Measurements from ENCODE around the gene GNAQ. TPM values are rescaled to one million over a fixed set of nuclear protein-coding genes. Genes with fewer than 3 reads are reported as not detected.

GNAQ gene
- total RNA-seq, 2 experiments from 2014 or later: 17.8 to 18.1 TPM

- POLR2A ChIA-PET: no interaction called here
- no peak for TF ChIP-seq CTCF (IDR thresholded peaks at IDR 0.05)
These were observed 18.8 kb upstream of the GNAQ start for GRCh38 chr9:78050421-78050820.

GRCh38 chr9:78049484-78049883 is 17.9 kb upstream of the GNAQ start:
- ATAC-seq (no peak), DNase-seq (no peak)
- Mint-ChIP-seq H3K27me3 (no peaks in the 10 kb centered on the region), H3K4me3 (no peak overlapping the region), H3K36me3 (ENCODE audit: low read depth) (no peaks in the 10 kb centered on the region), H3K27ac (no peak overlapping the region), H3K9me3 (peaks cover 2% of the 10 kb centered on the region), H3K4me1 (ENCODE audit: low read depth) (peaks cover 14% of the 10 kb centered on the region)
- CTCF ChIA-PET: no interaction called here
- TF ChIP-seq CTCF (IDR thresholded peaks at IDR 0.05): no peak
- POLR2A ChIA-PET: no interaction called here
- intact Hi-C loops (cut with micrococcal nuclease): no loop called here

More at GRCh38 chr9:78050421-78050820, 18.8 kb upstream of the GNAQ start:
- peaks cover 14% of the 10 kb centered on the region for H3K4me1 Mint-ChIP-seq (ENCODE audit: low read depth)
- H3K36me3 Mint-ChIP-seq (ENCODE audit: low read depth): peaks cover 1% of the 10 kb centered on the region
- intact Hi-C loops (cut with micrococcal nuclease): no loop called here
- H3K9me3 Mint-ChIP-seq: peaks cover 4% of the 10 kb centered on the region
- CTCF ChIA-PET: no interaction called here
- no peak overlapping the region for H3K27ac Mint-ChIP-seq
- no peak overlapping the region for H3K4me3 Mint-ChIP-seq
- ATAC-seq (no peak), DNase-seq (no peak)
- H3K27me3 Mint-ChIP-seq: no peaks in the 10 kb centered on the region

- DNase-seq (no peak), ATAC-seq (no peak)
These were observed 15.5 kb upstream of the GNAQ start for GRCh38 chr9:78047106-78047505.

GRCh38 chr9:78046112-78046511 is 14.5 kb upstream of the GNAQ start:
- DNase-seq: no peak
- H3K27me3 Mint-ChIP-seq: no peaks in the 10 kb centered on the region
- no peak for TF ChIP-seq CTCF (IDR thresholded peaks at IDR 0.05)
- no peak overlapping the region for H3K4me3 Mint-ChIP-seq
- no peaks in the 10 kb centered on the region for H3K9me3 Mint-ChIP-seq
- H3K36me3 Mint-ChIP-seq (ENCODE audit: low read depth): no peaks in the 10 kb centered on the region
- no peak overlapping the region for H3K27ac Mint-ChIP-seq
- CTCF ChIA-PET: interaction anchor here (1.2 to 3.7 kb wide), 3 partner anchors 11 to 76 kb away, joined by 3 to 41 read pairs (median 3); no protein-coding TSS in a partner anchor
- POLR2A ChIA-PET: no interaction called here
- intact Hi-C loops (cut with micrococcal nuclease): no loop called here
- H3K4me1 Mint-ChIP-seq (ENCODE audit: low read depth): no peaks in the 10 kb centered on the region
- ATAC-seq: no peak

More at GRCh38 chr9:78047106-78047505, 15.5 kb upstream of the GNAQ start:
- Mint-ChIP-seq H3K4me1 (ENCODE audit: low read depth) (no peaks in the 10 kb centered on the region), H3K36me3 (ENCODE audit: low read depth) (no peaks in the 10 kb centered on the region), H3K9me3 (no peaks in the 10 kb centered on the region), H3K27ac (no peak overlapping the region), H3K27me3 (no peaks in the 10 kb centered on the region), H3K4me3 (no peak overlapping the region)
- CTCF ChIA-PET: interaction anchor here (3.7 kb wide), 1 partner anchor 12 kb away, joined by 41 read pairs; no protein-coding TSS in a partner anchor
- intact Hi-C loops (cut with micrococcal nuclease): no loop called here
- POLR2A ChIA-PET: no interaction called here
- no peak for TF ChIP-seq CTCF (IDR thresholded peaks at IDR 0.05)

GRCh38 chr9:78044886-78045285 is 13.3 kb upstream of the GNAQ start:
- Mint-ChIP-seq H3K4me3 (no peak overlapping the region), H3K27me3 (no peaks in the 10 kb centered on the region), H3K36me3 (ENCODE audit: low read depth) (no peaks in the 10 kb centered on the region), H3K9me3 (no peaks in the 10 kb centered on the region), H3K27ac (no peak overlapping the region), H3K4me1 (ENCODE audit: low read depth) (no peaks in the 10 kb centered on the region)
- intact Hi-C loops (cut with micrococcal nuclease): no loop called here
- POLR2A ChIA-PET: no interaction called here
- CTCF ChIA-PET: interaction anchor here (1.3 to 3.7 kb wide), 3 partner anchors 10 to 77 kb away, joined by 3 to 41 read pairs (median 3); no protein-coding TSS in a partner anchor
- no peak for TF ChIP-seq CTCF (IDR thresholded peaks at IDR 0.05)
- DNase-seq: no peak
- no peak for ATAC-seq

All from activated CD8-positive, alpha-beta T cell treated with anti-CD3 and anti-CD28 coated beads for 36 hours (primary cell).